Measurements from ENCODE around the gene ADAM17.

The ADAM17 gene

GRCh38 chr2:9465170-9465569 is 90.5 kb downstream of the ADAM17 start:
- H3F3A ChIP-seq (ENCODE audit: low read depth) = no peaks in the 10 kb centered on the region; the same call in 1 of the 2 replicates
- no peak for TF ChIP-seq CTCF (conservative IDR thresholded peaks at IDR 0.05; ENCODE audit: low read length)
- TF ChIP-seq EZH2phosphoT487 (IDR thresholded peaks at IDR 0.05; ENCODE audit: borderline replicate concordance) = no peak
- no peak overlapping the region for H2AFZ ChIP-seq (ENCODE audit: low read length)
- H3K36me3 ChIP-seq (ENCODE audit: insufficient read depth, low read length) = peaks cover 27% of the 10 kb centered on the region; the same call in 1 of the 2 replicates
- no peaks in the 10 kb centered on the region for H4K20me1 ChIP-seq (ENCODE audit: insufficient read depth, low read length, poor library complexity, severe bottlenecking)
- no peaks in the 10 kb centered on the region for H3K9me2 ChIP-seq (replicated peaks; ENCODE audit: low read depth, low read length)
- no peaks in the 10 kb centered on the region for H3K27me3 ChIP-seq (ENCODE audit: insufficient read depth, low read length, poor library complexity, severe bottlenecking)
- no peak overlapping the region for H3K4me2 ChIP-seq (ENCODE audit: low read depth, low read length, poor library complexity, severe bottlenecking)
- H3K4me1 ChIP-seq (ENCODE audit: insufficient read depth, low read length, poor library complexity, severe bottlenecking) = peaks cover 8% of the 10 kb centered on the region
- no peak overlapping the region for H3K9ac ChIP-seq (ENCODE audit: low read depth, low read length, poor library complexity, severe bottlenecking)
- no peak overlapping the region for H3K4me3 ChIP-seq (ENCODE audit: low read length, poor library complexity, severe bottlenecking)
- no peaks in the 10 kb centered on the region for H3K9me3 ChIP-seq (ENCODE audit: insufficient read depth, low read depth, low read length)
- no peaks in the 10 kb centered on the region for H3K79me2 ChIP-seq (ENCODE audit: insufficient read depth, low read length)

DNA sequence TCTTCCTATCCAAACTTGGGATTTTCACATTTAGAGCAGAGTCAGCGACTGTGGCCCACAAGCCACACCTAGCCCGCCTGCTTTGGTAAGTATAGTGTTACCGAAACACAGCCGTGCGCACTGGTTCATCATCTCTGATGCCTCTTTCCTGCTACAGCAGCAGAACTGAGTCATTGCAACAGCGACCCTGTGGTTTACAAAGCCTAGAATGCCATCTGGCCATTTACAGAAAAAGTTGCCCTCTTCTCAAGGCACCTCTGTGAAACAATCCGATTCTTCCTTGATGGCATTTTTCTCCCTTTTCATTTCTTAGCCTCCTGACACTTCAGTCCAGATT is 92.0 kb downstream of the ADAM17 start:
- H3K4me3 ChIP-seq (ENCODE audit: low read length, poor library complexity, severe bottlenecking) = no peak overlapping the region
- no peak overlapping the region for H2AFZ ChIP-seq (ENCODE audit: low read length)

DNA sequence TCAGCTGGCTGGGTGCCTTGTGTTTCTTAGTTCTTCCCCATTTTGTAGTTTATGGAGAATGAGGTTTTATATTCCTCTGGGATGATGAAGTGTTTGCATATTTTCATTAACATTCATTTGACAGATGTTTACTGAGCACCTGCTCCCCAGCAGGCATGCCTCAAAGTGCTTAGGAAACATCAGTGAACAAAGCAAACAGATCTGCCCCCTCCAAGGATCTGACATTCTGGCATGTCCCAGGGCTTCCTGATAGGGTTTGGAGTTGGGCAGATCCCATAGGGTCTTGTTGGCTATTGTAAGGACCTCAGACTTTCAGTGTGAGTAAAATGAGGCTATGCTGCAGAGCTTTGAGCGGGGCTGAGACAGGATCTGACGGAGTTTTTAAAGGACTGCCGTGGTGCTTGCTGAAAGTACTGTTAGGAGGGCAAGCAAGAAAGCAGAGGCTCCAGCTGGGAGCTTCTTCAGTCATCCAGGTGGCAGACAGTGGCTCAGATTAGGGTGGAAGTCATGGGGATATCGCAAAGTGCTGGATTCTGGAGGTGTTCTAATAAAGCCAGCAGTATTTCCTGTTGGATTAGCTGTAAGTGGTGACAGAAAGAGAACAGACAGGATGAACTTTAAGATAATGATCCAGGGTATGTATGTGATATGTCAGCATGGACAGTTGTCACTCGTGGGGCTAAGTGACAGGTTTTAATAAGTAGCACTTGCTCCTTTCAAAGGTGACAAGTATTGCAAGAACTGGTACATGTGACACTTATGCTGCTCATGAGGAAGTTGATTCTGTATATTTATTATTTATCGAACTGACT is 92.5 kb downstream of the ADAM17 start:
- no peaks in the 10 kb centered on the region; the same call in 1 of the 2 replicates for H3F3A ChIP-seq (ENCODE audit: low read depth)
- H3K9me3 ChIP-seq (ENCODE audit: insufficient read depth, low read depth, low read length) = no peaks in the 10 kb centered on the region
- no peaks in the 10 kb centered on the region for H3K9me2 ChIP-seq (replicated peaks; ENCODE audit: low read depth, low read length)
- H3K36me3 ChIP-seq (ENCODE audit: insufficient read depth, low read length) = peaks cover 22% of the 10 kb centered on the region; the same call in 1 of the 2 replicates
- H3K27me3 ChIP-seq (ENCODE audit: insufficient read depth, low read length, poor library complexity, severe bottlenecking) = no peaks in the 10 kb centered on the region
- no peaks in the 10 kb centered on the region for H3K79me2 ChIP-seq (ENCODE audit: insufficient read depth, low read length)
- H3K9ac ChIP-seq (ENCODE audit: low read depth, low read length, poor library complexity, severe bottlenecking) = no peak overlapping the region
- H3K4me2 ChIP-seq (ENCODE audit: low read depth, low read length, poor library complexity, severe bottlenecking) = no peak overlapping the region
- no peak overlapping the region for H2AFZ ChIP-seq (ENCODE audit: low read length)
- no peak for TF ChIP-seq EZH2phosphoT487 (IDR thresholded peaks at IDR 0.05; ENCODE audit: borderline replicate concordance)
- TF ChIP-seq CTCF (conservative IDR thresholded peaks at IDR 0.05; ENCODE audit: low read length) = no peak
- H3K4me3 ChIP-seq (ENCODE audit: low read length, poor library complexity, severe bottlenecking) = no peak overlapping the region
- H3K4me1 ChIP-seq (ENCODE audit: insufficient read depth, low read length, poor library complexity, severe bottlenecking) = peaks cover 8% of the 10 kb centered on the region
- no peaks in the 10 kb centered on the region for H4K20me1 ChIP-seq (ENCODE audit: insufficient read depth, low read length, poor library complexity, severe bottlenecking)

More for the DNA sequence above, 92.0 kb downstream of the ADAM17 start:
- Histone ChIP-seq H3K9me2 (replicated peaks; ENCODE audit: low read depth, low read length) (no peaks in the 10 kb centered on the region), H4K20me1 (ENCODE audit: insufficient read depth, low read length, poor library complexity, severe bottlenecking) (no peaks in the 10 kb centered on the region), H3F3A (ENCODE audit: low read depth) (no peaks in the 10 kb centered on the region; the same call in 1 of the 2 replicates), H3K79me2 (ENCODE audit: insufficient read depth, low read length) (no peaks in the 10 kb centered on the region), H3K4me2 (ENCODE audit: low read depth, low read length, poor library complexity, severe bottlenecking) (no peak overlapping the region), H3K36me3 (ENCODE audit: insufficient read depth, low read length) (peaks cover 22% of the 10 kb centered on the region; the same call in 1 of the 2 replicates), H3K4me1 (ENCODE audit: insufficient read depth, low read length, poor library complexity, severe bottlenecking) (peaks cover 8% of the 10 kb centered on the region), H3K27me3 (ENCODE audit: insufficient read depth, low read length, poor library complexity, severe bottlenecking) (no peaks in the 10 kb centered on the region), H3K9ac (ENCODE audit: low read depth, low read length, poor library complexity, severe bottlenecking) (no peak overlapping the region), H3K9me3 (ENCODE audit: insufficient read depth, low read depth, low read length) (no peaks in the 10 kb centered on the region)
- TF ChIP-seq EZH2phosphoT487 (IDR thresholded peaks at IDR 0.05; ENCODE audit: borderline replicate concordance) = no peak
- no peak for TF ChIP-seq CTCF (conservative IDR thresholded peaks at IDR 0.05; ENCODE audit: low read length)

Data from Loucy (cell line).